ENCODE measurements around the gene BOK. TPM values are rescaled to one million over a fixed set of nuclear protein-coding genes. Genes with fewer than 3 reads are reported as not detected.
"Not testable (repeated sequence)": the region's sequence is repeated elsewhere in the genome, so short reads cannot be mapped to it uniquely, and the experiment has no call there.

BOK gene
- total RNA-seq, 3 donors from 2014 or later: 6.7 to 25.5 (median 7.4) TPM

DNA sequence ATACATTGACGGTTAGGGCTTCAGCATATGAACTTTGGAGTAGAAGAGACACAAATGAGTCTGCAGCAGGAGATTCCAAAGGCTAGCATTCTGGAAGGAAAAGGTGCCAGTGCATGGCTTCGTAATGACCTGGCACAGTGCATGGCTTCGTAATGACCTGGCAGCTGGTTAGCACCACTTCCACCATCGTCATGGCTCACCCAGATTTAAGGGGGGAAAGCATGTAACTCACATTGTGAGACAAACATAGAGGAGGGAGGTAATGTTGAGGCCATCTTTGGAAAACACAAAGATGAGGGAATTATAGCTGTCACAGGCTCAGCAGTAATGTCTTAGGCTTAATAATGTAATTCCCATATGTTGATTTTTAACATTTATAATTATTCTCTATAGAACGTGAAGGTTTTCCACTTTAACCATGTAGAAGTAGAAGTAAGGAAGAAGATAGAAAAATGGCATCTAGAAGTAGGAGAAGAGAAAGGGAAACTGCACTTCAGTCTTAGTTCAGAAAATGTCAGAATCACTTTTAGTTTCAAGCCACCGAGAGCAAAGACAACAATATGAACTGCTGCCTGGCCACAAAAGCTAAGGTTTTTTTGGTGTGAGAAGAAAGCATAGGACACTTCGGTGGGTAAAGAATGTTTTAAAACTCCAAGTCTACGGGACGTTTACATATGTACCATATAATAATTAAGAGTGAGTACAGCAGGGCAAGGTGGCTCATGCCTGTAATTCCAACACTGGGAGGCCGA is 43.4 kb upstream of the BOK start:
- DNase-seq (no peak), ATAC-seq (no peak)
- TF ChIP-seq, protein P1, sequence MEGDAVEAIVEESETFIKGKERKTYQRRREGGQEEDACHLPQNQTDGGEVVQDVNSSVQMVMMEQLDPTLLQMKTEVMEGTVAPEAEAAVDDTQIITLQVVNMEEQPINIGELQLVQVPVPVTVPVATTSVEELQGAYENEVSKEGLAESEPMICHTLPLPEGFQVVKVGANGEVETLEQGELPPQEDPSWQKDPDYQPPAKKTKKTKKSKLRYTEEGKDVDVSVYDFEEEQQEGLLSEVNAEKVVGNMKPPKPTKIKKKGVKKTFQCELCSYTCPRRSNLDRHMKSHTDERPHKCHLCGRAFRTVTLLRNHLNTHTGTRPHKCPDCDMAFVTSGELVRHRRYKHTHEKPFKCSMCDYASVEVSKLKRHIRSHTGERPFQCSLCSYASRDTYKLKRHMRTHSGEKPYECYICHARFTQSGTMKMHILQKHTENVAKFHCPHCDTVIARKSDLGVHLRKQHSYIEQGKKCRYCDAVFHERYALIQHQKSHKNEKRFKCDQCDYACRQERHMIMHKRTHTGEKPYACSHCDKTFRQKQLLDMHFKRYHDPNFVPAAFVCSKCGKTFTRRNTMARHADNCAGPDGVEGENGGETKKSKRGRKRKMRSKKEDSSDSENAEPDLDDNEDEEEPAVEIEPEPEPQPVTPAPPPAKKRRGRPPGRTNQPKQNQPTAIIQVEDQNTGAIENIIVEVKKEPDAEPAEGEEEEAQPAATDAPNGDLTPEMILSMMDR (IDR thresholded peaks at IDR 0.05): no peak
- no peaks in the 10 kb centered on the region for H3K36me3 ChIP-seq (ENCODE audit: low read depth)
- intact Hi-C loops (cut with DNase I, micrococcal nuclease): no loop called here
- no peak overlapping the region for H3K4me3 ChIP-seq
- H3K9me3 ChIP-seq: no peaks in the 10 kb centered on the region
- H3K4me1 ChIP-seq (ENCODE audit: low read depth): no peaks in the 10 kb centered on the region

DNA sequence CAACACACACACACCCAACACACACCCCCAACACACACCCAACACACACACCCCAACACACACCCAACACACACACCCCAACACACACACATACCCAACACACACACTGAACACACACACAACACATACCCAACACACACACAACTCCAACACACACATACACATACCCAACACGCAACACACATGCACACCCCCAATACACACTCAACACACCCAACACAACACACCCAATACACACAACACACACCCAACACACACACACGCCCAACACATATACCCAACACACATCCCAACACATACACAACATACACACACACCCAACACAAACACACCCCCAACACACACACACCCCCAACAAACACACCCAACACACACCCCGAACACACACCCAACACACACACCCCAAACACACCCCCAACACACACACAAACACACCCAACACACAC is 42.0 kb upstream of the BOK start:
- no peak for ATAC-seq
- DNase-seq: no peak
- intact Hi-C loops (cut with DNase I, micrococcal nuclease): no loop called here
- Histone ChIP-seq H3K36me3 (ENCODE audit: low read depth) (no peaks in the 10 kb centered on the region), H3K9me3 (no peaks in the 10 kb centered on the region), H3K4me1 (ENCODE audit: low read depth) (no peaks in the 10 kb centered on the region), H3K4me3 (no peak overlapping the region)
- TF ChIP-seq, protein P1 (IDR thresholded peaks at IDR 0.05): no peak

DNA sequence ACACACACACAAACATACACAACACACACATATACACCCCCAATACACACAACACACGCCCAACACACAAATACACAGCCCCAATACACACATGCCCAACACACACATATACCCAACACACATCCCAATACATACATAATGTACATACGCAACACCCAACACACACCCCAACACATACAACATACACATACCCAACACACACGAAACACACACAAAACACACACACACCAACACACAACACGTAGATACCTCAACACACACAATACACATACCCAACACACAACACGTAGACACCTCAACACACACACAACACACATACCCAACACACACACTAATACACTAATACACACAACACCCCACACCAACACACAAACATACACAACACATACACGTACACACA is 41.2 kb upstream of the BOK start:
- intact Hi-C loops (cut with DNase I, micrococcal nuclease): no loop called here

DNA sequence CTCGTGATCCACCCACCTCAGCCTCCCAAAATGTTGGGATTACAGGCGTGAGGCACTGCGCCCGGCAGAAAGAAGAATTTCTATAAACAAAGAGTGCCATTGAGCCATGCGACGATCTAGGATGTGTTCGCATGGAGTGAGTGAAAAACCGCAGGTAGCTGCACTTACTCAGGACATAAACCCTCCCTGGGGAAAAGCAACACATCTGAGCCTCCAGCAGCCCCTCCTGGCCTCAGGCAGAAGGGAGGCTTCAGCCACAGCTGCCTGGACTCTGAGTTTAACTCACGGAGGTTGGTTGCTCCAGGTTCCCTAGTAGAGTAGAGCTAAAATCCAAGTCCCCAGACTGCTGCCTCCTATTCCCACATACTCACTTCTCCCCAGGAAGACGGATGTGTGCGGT is 38.9 kb upstream of the BOK start:
- Histone ChIP-seq H3K36me3 (ENCODE audit: low read depth) (no peaks in the 10 kb centered on the region), H3K4me3 (no peak overlapping the region), H3K4me1 (ENCODE audit: low read depth) (no peaks in the 10 kb centered on the region), H3K9me3 (no peaks in the 10 kb centered on the region)
- TF ChIP-seq, protein P1 (IDR thresholded peaks at IDR 0.05): no peak
- DNase-seq (no peak), ATAC-seq (no peak)
- intact Hi-C loops (cut with DNase I, micrococcal nuclease): no loop called here

More for the DNA sequence above, 41.2 kb upstream of the BOK start:
- H3K9me3 ChIP-seq: no peaks in the 10 kb centered on the region
- H3K4me1 ChIP-seq (ENCODE audit: low read depth): no peaks in the 10 kb centered on the region
- no peak overlapping the region for H3K4me3 ChIP-seq
- TF ChIP-seq, protein P1 (IDR thresholded peaks at IDR 0.05): no peak
- no peaks in the 10 kb centered on the region for H3K36me3 ChIP-seq (ENCODE audit: low read depth)
- ATAC-seq (no peak), DNase-seq (no peak)

DNA sequence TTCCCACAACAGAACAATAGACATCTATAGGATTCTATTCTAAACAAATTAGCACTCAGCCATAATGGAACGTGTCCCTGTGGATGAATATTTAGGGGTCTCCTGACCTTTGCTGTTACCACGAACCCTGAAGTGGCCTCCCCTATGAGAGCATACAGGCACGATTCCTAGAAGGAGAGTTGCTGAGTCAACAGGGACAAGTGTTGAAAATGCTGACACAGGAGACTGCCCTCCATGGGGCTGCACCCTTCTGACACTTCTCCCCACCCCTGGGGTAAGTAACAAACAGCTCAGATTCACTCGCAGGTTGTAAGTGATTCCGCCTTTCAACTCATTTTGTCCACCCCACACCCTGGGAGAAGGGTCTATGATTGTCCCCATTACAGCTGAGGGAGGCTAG is 36.1 kb upstream of the BOK start:
- Histone ChIP-seq H3K36me3 (ENCODE audit: low read depth) (no peaks in the 10 kb centered on the region), H3K4me3 (no peak overlapping the region), H3K9me3 (no peaks in the 10 kb centered on the region), H3K4me1 (ENCODE audit: low read depth) (no peaks in the 10 kb centered on the region)
- TF ChIP-seq, protein P1 (IDR thresholded peaks at IDR 0.05): no peak
- ATAC-seq: no peak
- intact Hi-C loops (cut with DNase I, micrococcal nuclease): no loop called here
- no peak for DNase-seq

DNA sequence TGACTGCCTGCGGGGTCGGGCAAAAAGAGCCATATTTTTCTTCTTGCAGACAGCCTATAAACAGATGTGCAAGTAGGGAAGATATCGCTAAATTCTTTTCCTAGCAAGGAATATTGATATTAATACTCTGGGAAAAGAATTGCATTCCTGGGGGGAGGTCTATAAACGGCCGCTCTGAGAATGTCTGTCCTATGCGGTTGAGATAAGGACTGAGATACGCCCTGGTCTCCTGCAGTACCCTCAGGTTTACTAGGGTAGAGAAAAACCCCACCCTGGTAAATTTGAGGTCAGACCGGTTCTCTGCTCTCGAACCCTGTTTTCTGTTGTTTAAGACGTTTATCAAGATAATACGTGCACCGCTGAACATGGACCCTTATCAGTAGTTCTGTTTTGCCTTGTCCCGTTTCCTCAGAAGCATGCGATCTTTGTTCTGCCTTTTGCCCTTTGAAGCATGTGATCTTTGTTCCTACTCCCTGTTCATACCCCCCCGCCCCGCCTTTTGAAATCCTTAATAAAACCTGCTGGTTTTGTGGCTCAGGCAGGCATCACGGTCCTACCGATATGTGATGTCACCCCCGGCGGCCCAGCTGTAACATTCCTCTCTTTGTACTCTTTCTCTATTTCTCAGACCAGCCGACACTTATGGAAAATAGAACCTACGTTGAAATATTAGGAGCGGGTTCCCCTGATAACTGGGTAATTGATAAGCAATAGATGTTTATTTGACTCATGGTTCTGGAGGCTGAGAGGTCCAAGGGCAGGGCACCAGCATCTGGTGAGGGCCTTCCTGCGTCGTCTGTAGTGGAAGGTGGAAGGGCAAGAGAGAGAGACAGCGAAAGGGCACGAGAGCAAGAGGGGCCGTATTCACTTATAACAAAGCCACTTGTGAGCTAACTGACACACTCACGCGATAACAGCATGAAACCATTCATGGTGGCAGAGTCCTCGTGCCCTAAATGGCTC is 32.4 kb upstream of the BOK start:
- DNase-seq; intact Hi-C loops (cut with DNase I, micrococcal nuclease); H3K9me3 ChIP-seq: not testable (repeated sequence)

More for the DNA sequence above, 32.4 kb upstream of the BOK start:
- H3K4me3 ChIP-seq; H3K36me3 ChIP-seq (ENCODE audit: low read depth); ATAC-seq; H3K4me1 ChIP-seq (ENCODE audit: low read depth): not testable (repeated sequence)
